HG02885 (cell line): ENCODE results near the gene CXXC1.
"Not testable (repeated sequence)": the region's sequence is repeated elsewhere in the genome, so short reads cannot be mapped to it uniquely, and the experiment has no call there.

ENCODE experiments used
- ATAC-seq: cut with Tn5 transposase; IDR thresholded peaks from one replicate; pipeline ENCODE4 v1.9.1; 2021; ENCODE audit warnings: mild to moderate bottlenecking; ENCODE audit not compliant: unreplicated experiment, poor library complexity

CXXC1 gene

GRCh38 chr18:50277942-50278341, 9.6 kb downstream of the CXXC1 start:
- ATAC-seq, result no peak

GRCh38 chr18:50276452-50276851, 11.0 kb downstream of the CXXC1 start:
- no peak for ATAC-seq

GRCh38 chr18:50275503-50276036, 11.9 kb downstream of the CXXC1 start:
- no peak for ATAC-seq

- no peak for ATAC-seq
Observed at GRCh38 chr18:50274941-50275340, 12.6 kb downstream of the CXXC1 start.

- no peak for ATAC-seq
Observed at GRCh38 chr18:50274044-50274442, 13.4 kb downstream of the CXXC1 start.

- ATAC-seq, result no peak
Observed at GRCh38 chr18:50273203-50274043, 14.1 kb downstream of the CXXC1 start.

- no peak for ATAC-seq
Observed at GRCh38 chr18:50272568-50272967, 14.9 kb downstream of the CXXC1 start.

GRCh38 chr18:50268022-50268747, 19.3 kb downstream of the CXXC1 start:
- peak; percentile 74 for ATAC-seq

GRCh38 chr18:50266248-50266704, 21.2 kb downstream of the CXXC1 start, which contains the start of gene CFAP53:
CFAP53 (minus strand) TSS chr18:50266495; CDS start chr18:50266404, 91 bp downstream.
- ATAC-seq, result peak; percentile 86

GRCh38 chr18:50262977-50263376, 24.5 kb downstream of the CXXC1 start:
- ATAC-seq, result no peak

- ATAC-seq, result no peak
Observed at GRCh38 chr18:50250935-50251334, 36.6 kb downstream of the CXXC1 start.

- no peak for ATAC-seq
Observed at GRCh38 chr18:50249576-50249975, 37.9 kb downstream of the CXXC1 start.

GRCh38 chr18:50247561-50247960, 39.9 kb downstream of the CXXC1 start:
- no peak for ATAC-seq

- not testable (repeated sequence) for ATAC-seq
Observed at GRCh38 chr18:50241768-50242167, 45.7 kb downstream of the CXXC1 start.

GRCh38 chr18:50240080-50240563, 47.4 kb downstream of the CXXC1 start:
- no peak for ATAC-seq

GRCh38 chr18:50232419-50232818, 55.1 kb downstream of the CXXC1 start:
- no peak for ATAC-seq
